Vagina (tissue), 2 donors: ENCODE data around the gene FSTL3.
"Not testable (repeated sequence)": the region's sequence is repeated elsewhere in the genome, so short reads cannot be mapped to it uniquely, and the experiment has no call there.

ENCODE experiments used
- POLR2AphosphoS5 ChIP-seq, 2 donors: sonication (generic); formaldehyde crosslinking; IDR thresholded peaks; one replicate each; pipeline ENCODE4 v1.9.0; 2017; ENCODE audit warnings: antibody characterized with exemption in 2 of 2, mild to moderate bottlenecking in 2 of 2, low read depth in 1 of 2; ENCODE audit not compliant: insufficient read depth in 1 of 2
- TF ChIP-seq, protein P1 (sequence below), 3 experiments: fragments of 450-650 bp in 2 of 3; fragments of 200-600 bp in 1 of 3; sonication (generic) in 1 of 3; IDR thresholded peaks; one replicate each; pipeline ENCODE4 v1.5.1; 2017 to 2019; ENCODE audit warnings: antibody characterized with exemption in 3 of 3, mild to moderate bottlenecking in 2 of 3, moderate library complexity in 2 of 3

DNA sequence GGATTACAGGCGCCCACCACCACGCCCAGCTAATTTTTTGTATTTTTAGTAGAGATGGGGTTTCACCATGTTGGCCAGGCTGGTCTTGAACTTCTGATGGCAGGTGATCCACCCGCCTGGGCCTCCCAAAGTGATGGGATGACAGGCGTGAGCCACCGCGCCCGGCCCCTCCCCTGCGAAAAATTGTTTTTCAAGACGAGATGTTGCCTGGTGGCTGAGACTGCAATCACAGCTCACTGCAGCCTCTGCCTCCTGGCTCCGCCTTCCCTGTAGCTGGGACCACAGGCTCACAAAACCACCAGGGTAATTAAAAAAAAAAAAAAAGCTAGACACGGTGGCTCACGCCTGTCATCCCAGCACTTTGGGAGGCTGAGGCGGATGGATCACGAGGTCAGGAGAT, 23.7 kb downstream of the FSTL3 start:
- TF ChIP-seq, protein P1, sequence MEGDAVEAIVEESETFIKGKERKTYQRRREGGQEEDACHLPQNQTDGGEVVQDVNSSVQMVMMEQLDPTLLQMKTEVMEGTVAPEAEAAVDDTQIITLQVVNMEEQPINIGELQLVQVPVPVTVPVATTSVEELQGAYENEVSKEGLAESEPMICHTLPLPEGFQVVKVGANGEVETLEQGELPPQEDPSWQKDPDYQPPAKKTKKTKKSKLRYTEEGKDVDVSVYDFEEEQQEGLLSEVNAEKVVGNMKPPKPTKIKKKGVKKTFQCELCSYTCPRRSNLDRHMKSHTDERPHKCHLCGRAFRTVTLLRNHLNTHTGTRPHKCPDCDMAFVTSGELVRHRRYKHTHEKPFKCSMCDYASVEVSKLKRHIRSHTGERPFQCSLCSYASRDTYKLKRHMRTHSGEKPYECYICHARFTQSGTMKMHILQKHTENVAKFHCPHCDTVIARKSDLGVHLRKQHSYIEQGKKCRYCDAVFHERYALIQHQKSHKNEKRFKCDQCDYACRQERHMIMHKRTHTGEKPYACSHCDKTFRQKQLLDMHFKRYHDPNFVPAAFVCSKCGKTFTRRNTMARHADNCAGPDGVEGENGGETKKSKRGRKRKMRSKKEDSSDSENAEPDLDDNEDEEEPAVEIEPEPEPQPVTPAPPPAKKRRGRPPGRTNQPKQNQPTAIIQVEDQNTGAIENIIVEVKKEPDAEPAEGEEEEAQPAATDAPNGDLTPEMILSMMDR (IDR thresholded peaks at IDR 0.05) = not testable (repeated sequence)
- TF ChIP-seq POLR2AphosphoS5 (IDR thresholded peaks at IDR 0.05; ENCODE audit: insufficient read depth in 1 of 2, low read depth in 1 of 2) = not testable (repeated sequence)
